Prostate gland (tissue), 2 donors: Measurements from ENCODE around the gene CDK14.

Experiments
- POLR2A ChIP-seq: fragments of 450-650 bp; IDR thresholded peaks from one replicate; pipeline ENCODE4 v1.6.1; 2016; ENCODE audit warnings: antibody characterized with exemption, mild to moderate bottlenecking
- TF ChIP-seq, protein P1 (sequence below), 4 experiments: fragments of 200-600 bp in 2 of 4; fragments of 450-650 bp in 2 of 4; sonication (generic) in 2 of 4; IDR thresholded peaks; 1 replicate in 3 of 4; 2 replicates in 1 of 4; pipeline ENCODE4 v1.5.1; 2016 to 2019; ENCODE audit warnings: antibody characterized with exemption in 4 of 4, mild to moderate bottlenecking in 2 of 4, moderate library complexity in 2 of 4

DNA sequence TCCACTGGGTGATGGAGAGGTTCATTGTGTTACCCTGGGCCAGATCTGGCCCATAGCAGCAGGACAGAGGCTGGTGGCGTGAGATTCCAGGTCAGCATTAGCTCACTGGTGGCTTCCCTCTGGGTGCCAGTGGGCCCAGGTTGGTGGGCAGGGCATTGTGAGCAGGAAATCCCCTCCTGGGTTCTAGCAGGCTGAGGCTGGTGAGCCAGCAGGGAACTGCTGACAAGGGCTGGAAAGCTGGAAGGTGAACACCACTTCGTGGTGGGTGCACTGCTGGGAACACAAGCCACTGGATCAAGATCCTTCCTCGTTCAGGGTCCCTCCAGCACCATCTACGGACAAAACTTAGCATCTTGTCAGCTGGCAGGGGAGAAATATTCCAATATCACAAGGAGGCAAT lies 408.9 kb downstream of the CDK14 start:
- TF ChIP-seq, protein P1, sequence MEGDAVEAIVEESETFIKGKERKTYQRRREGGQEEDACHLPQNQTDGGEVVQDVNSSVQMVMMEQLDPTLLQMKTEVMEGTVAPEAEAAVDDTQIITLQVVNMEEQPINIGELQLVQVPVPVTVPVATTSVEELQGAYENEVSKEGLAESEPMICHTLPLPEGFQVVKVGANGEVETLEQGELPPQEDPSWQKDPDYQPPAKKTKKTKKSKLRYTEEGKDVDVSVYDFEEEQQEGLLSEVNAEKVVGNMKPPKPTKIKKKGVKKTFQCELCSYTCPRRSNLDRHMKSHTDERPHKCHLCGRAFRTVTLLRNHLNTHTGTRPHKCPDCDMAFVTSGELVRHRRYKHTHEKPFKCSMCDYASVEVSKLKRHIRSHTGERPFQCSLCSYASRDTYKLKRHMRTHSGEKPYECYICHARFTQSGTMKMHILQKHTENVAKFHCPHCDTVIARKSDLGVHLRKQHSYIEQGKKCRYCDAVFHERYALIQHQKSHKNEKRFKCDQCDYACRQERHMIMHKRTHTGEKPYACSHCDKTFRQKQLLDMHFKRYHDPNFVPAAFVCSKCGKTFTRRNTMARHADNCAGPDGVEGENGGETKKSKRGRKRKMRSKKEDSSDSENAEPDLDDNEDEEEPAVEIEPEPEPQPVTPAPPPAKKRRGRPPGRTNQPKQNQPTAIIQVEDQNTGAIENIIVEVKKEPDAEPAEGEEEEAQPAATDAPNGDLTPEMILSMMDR (IDR thresholded peaks at IDR 0.05), result no peak
- TF ChIP-seq POLR2A, result no peak
